SK-N-SH (cell line): Measurements from ENCODE around the gene EHD3. TPM values are rescaled to one million over a fixed set of nuclear protein-coding genes. Genes with fewer than 3 reads are reported as not detected.

Experiments
- CTCF ChIA-PET: fragments of 300-600, 350-600 bp; formaldehyde crosslinking; extraction: SDS; loops from one replicate; lab custom pipeline; 2021; lab: Yijun Ruan, JAX
- POLR2A ChIA-PET: fragments of 350-600 bp; sonication (Branson Sonifier 250); formaldehyde crosslinking; extraction: SDS; loops from one replicate; lab custom pipeline; 2020; ENCODE audit warnings: antibody characterized with exemption, inconsistent platforms; lab: Yijun Ruan, JAX
- DNase-seq: peaks from one replicate; pipeline ENCODE4 v3.0.0; 2012
- H2AFZ ChIP-seq: fragments of 200-600 bp; sonication (generic); 2 replicates; pipeline ENCODE4 v1.8.1; 2016; ENCODE audit warnings: antibody characterized with exemption, mild to moderate bottlenecking, low read depth
- H3F3A ChIP-seq: fragments of 200-600 bp; sonication (generic); replicated peaks from 2 replicates; pipeline ENCODE3; 2016; ENCODE audit warnings: antibody characterized with exemption, mild to moderate bottlenecking; ENCODE audit not compliant: insufficient read depth
- H3K27ac ChIP-seq, 2 experiments: fragments of 200-500 bp in 1 of 2; fragments of 200-600 bp in 1 of 2; sonication (Bioruptor generic) in 1 of 2; sonication (generic), shearing (Covaris generic) in 1 of 2; 2 replicates each; pipeline versions ENCODE4 v1.5.1 to v1.6.1; 2014 to 2016; ENCODE audit warnings: low read depth in 2 of 2, inconsistent platforms in 1 of 2, low read length in 1 of 2, mild to moderate bottlenecking in 1 of 2, mixed read lengths in 1 of 2
- H3K27me3 ChIP-seq: fragments of 200-600 bp; sonication (generic), shearing (Covaris generic); 2 replicates; pipeline ENCODE4 v1.6.1; 2016; ENCODE audit warnings: mixed run types; ENCODE audit not compliant: insufficient read depth
- H3K36me3 ChIP-seq, 2 experiments: fragments of 200-500 bp in 1 of 2; fragments of 200-600 bp in 1 of 2; sonication (Bioruptor generic) in 1 of 2; sonication (generic) in 1 of 2; replicated peaks in 1 of 2; 2 replicates each; pipeline versions ENCODE3 to v1.5.1; 2014 to 2016; ENCODE audit warnings: low read length in 1 of 2, mild to moderate bottlenecking in 1 of 2; ENCODE audit not compliant: insufficient read depth in 2 of 2, control insufficient read depth in 1 of 2
- H3K4me1 ChIP-seq, 2 experiments: fragments of 200-500 bp in 1 of 2; fragments of 200-600 bp in 1 of 2; sonication (Bioruptor generic) in 1 of 2; sonication (generic), shearing (Covaris generic) in 1 of 2; 2 replicates each; pipeline versions ENCODE4 v1.5.1 to v1.6.1; 2014 to 2016; ENCODE audit warnings: low read depth in 1 of 2, low read length in 1 of 2, mixed run types in 1 of 2; ENCODE audit not compliant: insufficient read depth in 2 of 2, control insufficient read depth in 1 of 2
- H3K4me2 ChIP-seq: fragments of 200-600 bp; sonication (generic), shearing (Covaris generic); 2 replicates; pipeline ENCODE4 v1.6.1; 2017; ENCODE audit warnings: mixed run types
- H3K4me3 ChIP-seq, 2 experiments: fragments of 200-500 bp in 1 of 2; fragments of 200-600 bp in 1 of 2; sonication (Bioruptor generic) in 1 of 2; sonication (generic), shearing (Covaris generic) in 1 of 2; 2 replicates each; pipeline versions ENCODE4 v1.5.1 to v1.8.1; 2014 to 2016; ENCODE audit warnings: low read depth in 2 of 2, inconsistent platforms in 1 of 2, low read length in 1 of 2, mild to moderate bottlenecking in 1 of 2, mixed read lengths in 1 of 2, moderate library complexity in 1 of 2
- H3K79me2 ChIP-seq: fragments of 200-600 bp; sonication (generic); 2 replicates; pipeline ENCODE4 v1.8.1; 2017; ENCODE audit warnings: mild to moderate bottlenecking; ENCODE audit not compliant: insufficient read depth
- H3K9ac ChIP-seq: fragments of 200-600 bp; sonication (generic); 2 replicates; pipeline ENCODE4 v1.6.1; 2017; ENCODE audit warnings: mixed run types
- H3K9me2 ChIP-seq: fragments of 200-600 bp; sonication (generic); 2 replicates; pipeline ENCODE4 v1.6.1; 2017; ENCODE audit warnings: mixed run types
- H3K9me3 ChIP-seq: fragments of 200-600 bp; sonication (generic); 2 replicates; pipeline ENCODE4 v1.6.1; 2017; ENCODE audit warnings: mixed run types, mild to moderate bottlenecking, moderate library complexity
- H4K20me1 ChIP-seq: fragments of 200-600 bp; sonication (generic); 2 replicates; pipeline ENCODE4 v1.6.1; 2017; ENCODE audit warnings: mild to moderate bottlenecking, mixed run types; ENCODE audit not compliant: insufficient read depth
- CHD2 ChIP-seq: fragments of 150-350 bp; IDR thresholded peaks from 2 replicates; pipeline ENCODE4 v1.6.1; 2018; ENCODE audit warnings: low read length; ENCODE audit not compliant: partially characterized antibody
- FOXJ3 ChIP-seq: sonication (generic); formaldehyde crosslinking; IDR thresholded peaks from 2 replicates; pipeline ENCODE4 v1.5.1; 2020; ENCODE audit warnings: mild to moderate bottlenecking, missing genetic modification reagents
- FOXM1 ChIP-seq: IDR thresholded peaks from 2 replicates; pipeline ENCODE4 v1.4.0; 2012; ENCODE audit warnings: low read depth, mild to moderate bottlenecking
- GABPA ChIP-seq: IDR thresholded peaks from 2 replicates; pipeline ENCODE4 v1.4.0; 2012; ENCODE audit warnings: low read depth, mild to moderate bottlenecking
- GATA2 ChIP-seq: sonication (generic); formaldehyde crosslinking; IDR thresholded peaks from 2 replicates; pipeline ENCODE4 v1.5.0; 2020; ENCODE audit warnings: mild to moderate bottlenecking, missing genetic modification reagents
- IRF3 ChIP-seq: fragments of 150-350 bp; IDR thresholded peaks from 2 replicates; pipeline ENCODE4 v1.6.1; 2016; ENCODE audit warnings: mild to moderate bottlenecking, low read depth, low read length
- JUND ChIP-seq: IDR thresholded peaks from 2 replicates; pipeline ENCODE4 v1.4.0; 2012
- MEF2A ChIP-seq: IDR thresholded peaks from 2 replicates; pipeline ENCODE4 v1.4.0; 2012; ENCODE audit warnings: low read depth, borderline replicate concordance
- MXI1 ChIP-seq: IDR thresholded peaks from 2 replicates; pipeline ENCODE4 v1.6.1; 2012; ENCODE audit warnings: mild to moderate bottlenecking, low read depth, low read length, improper control_type of control experiment
- NFIC ChIP-seq: IDR thresholded peaks from 2 replicates; pipeline ENCODE4 v1.4.0; 2012; ENCODE audit warnings: borderline replicate concordance
- NRF1 ChIP-seq: IDR thresholded peaks from 2 replicates; pipeline ENCODE4 v1.6.1; 2012; ENCODE audit warnings: low read depth, mild to moderate bottlenecking, low read length
- POLR2AphosphoS5 ChIP-seq: IDR thresholded peaks from 2 replicates; pipeline ENCODE4 v1.6.1; 2012; ENCODE audit warnings: low read depth, low read length
- RAD21 ChIP-seq: IDR thresholded peaks from 2 replicates; pipeline ENCODE4 v1.6.1; 2012; ENCODE audit warnings: mild to moderate bottlenecking, low read length
- RCOR1 ChIP-seq: fragments of 150-350 bp; IDR thresholded peaks from 2 replicates; pipeline ENCODE4 v1.6.1; 2017; ENCODE audit warnings: antibody characterized with exemption, low read length
- REST ChIP-seq: IDR thresholded peaks from 2 replicates; pipeline ENCODE4 v1.6.1; 2012; ENCODE audit warnings: mild to moderate bottlenecking, low read depth, low read length, moderate library complexity
- SIN3A ChIP-seq: IDR thresholded peaks from 2 replicates; pipeline ENCODE4 v1.6.1; 2012; ENCODE audit warnings: low read depth, mild to moderate bottlenecking, low read length, moderate library complexity, borderline replicate concordance
- YY1 ChIP-seq: IDR thresholded peaks from 2 replicates; pipeline ENCODE4 v1.4.0; 2012; ENCODE audit warnings: low read depth, mild to moderate bottlenecking
- ZBTB33 ChIP-seq: IDR thresholded peaks from 2 replicates; pipeline ENCODE4 v1.4.0; 2012; ENCODE audit warnings: low read depth, borderline replicate concordance
- WGBS: methylation state at CpG from one replicate; pipeline ENCODE4 v1.1.6; 2017; ENCODE audit warnings: low lambda C conversion rate; 5-methylcytosine and 5-hydroxymethylcytosine counted together
- polyA plus RNA-seq, 3 experiments: library from polyadenylated mRNA; depleted of rRNA; stranded (reverse); fragments of >200 nt; gene quantifications; 2 replicates each; pipeline ENCODE4 v1.2.3, GENCODE V29; 2012
- TF ChIP-seq, protein P1 (sequence below): IDR thresholded peaks from 2 replicates; pipeline ENCODE4 v1.4.0; 2012; ENCODE audit warnings: low read depth, borderline replicate concordance
- TF ChIP-seq, protein P2 (sequence below): IDR thresholded peaks from 2 replicates; pipeline ENCODE4 v1.4.0; 2012; ENCODE audit warnings: low read depth
- TF ChIP-seq, protein P3 (sequence below): fragments of 200-600 bp; sonication (generic); IDR thresholded peaks from 2 replicates; pipeline ENCODE4 v1.6.1; 2017; ENCODE audit warnings: antibody characterized with exemption, mild to moderate bottlenecking, moderate library complexity

Gene EHD3
- polyA plus RNA-seq, 1 of the 3 experiments (the other 2 are of a cell fraction) = 45.4 TPM

- no peak for TF ChIP-seq IRF3
- no peak for TF ChIP-seq ZBTB33
- no peak for TF ChIP-seq CHD2
- no peak for TF ChIP-seq MXI1
- TF ChIP-seq, protein P1, sequence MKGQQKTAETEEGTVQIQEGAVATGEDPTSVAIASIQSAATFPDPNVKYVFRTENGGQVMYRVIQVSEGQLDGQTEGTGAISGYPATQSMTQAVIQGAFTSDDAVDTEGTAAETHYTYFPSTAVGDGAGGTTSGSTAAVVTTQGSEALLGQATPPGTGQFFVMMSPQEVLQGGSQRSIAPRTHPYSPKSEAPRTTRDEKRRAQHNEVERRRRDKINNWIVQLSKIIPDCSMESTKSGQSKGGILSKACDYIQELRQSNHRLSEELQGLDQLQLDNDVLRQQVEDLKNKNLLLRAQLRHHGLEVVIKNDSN = no peak
- no peak for TF ChIP-seq POLR2AphosphoS5
These were observed 40.1 kb upstream of the EHD3 start (continued) for GRCh38 chr2:31193806-31194205.

DNA sequence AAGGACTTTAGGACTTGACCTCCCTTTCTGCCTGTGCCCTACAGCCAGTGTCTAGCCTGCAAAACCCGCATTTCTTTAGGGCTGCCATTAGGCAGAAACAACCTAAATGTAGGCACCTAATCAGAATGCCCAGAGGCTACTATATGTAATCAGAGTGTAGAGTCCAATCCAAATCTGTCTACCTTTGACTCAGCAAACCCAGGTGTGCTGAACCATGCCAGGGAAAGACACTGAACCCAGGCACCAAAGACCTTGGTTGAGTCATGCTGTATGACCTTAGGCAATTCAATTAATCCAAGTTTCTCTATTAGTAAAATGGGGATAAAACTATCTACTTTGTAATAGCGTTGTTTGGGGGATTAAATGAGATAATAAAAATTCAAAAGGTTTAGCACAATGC lies 37.3 kb upstream of the EHD3 start:
- Histone ChIP-seq H2AFZ (no peak overlapping the region), H3F3A (no peaks in the 10 kb centered on the region), H3K79me2 (no peaks in the 10 kb centered on the region), H3K9ac (no peak overlapping the region), H4K20me1 (no peaks in the 10 kb centered on the region), H3K27ac (no peak overlapping the region), H3K9me3 (no peaks in the 10 kb centered on the region), H3K36me3 (no peaks in the 10 kb centered on the region), H3K27me3 (peaks cover 5% of the 10 kb centered on the region; the same call in 1 of the 2 replicates), H3K9me2 (no peaks in the 10 kb centered on the region), H3K4me1 (no peaks in the 10 kb centered on the region; a peak in 1 of 4 replicates), H3K4me3 (no peak overlapping the region), H3K4me2 (no peak overlapping the region)
- POLR2A ChIA-PET = no interaction called here
- DNase-seq = no peak
- CTCF ChIA-PET = interaction anchor here (0.8 kb wide), 1 partner anchor 27 kb away, joined by 3 read pairs; no protein-coding TSS in a partner anchor
- WGBS = 64% methylated on average over 2 of the region's 2 CpGs
- TF ChIP-seq YY1 (no peak), MEF2A (no peak), MXI1 (no peak), NFIC (no peak), JUND (no peak), GABPA (no peak), ZBTB33 (no peak), FOXM1 (no peak), RCOR1 (no peak), REST (no peak), RAD21 (no peak), GATA2 (CRISPR knock-in tag) (no peak), NRF1 (no peak), FOXJ3 (CRISPR knock-in tag) (no peak), SIN3A (no peak)
- TF ChIP-seq, protein P2, sequence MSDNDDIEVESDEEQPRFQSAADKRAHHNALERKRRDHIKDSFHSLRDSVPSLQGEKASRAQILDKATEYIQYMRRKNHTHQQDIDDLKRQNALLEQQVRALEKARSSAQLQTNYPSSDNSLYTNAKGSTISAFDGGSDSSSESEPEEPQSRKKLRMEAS = no peak
- TF ChIP-seq, protein P3, sequence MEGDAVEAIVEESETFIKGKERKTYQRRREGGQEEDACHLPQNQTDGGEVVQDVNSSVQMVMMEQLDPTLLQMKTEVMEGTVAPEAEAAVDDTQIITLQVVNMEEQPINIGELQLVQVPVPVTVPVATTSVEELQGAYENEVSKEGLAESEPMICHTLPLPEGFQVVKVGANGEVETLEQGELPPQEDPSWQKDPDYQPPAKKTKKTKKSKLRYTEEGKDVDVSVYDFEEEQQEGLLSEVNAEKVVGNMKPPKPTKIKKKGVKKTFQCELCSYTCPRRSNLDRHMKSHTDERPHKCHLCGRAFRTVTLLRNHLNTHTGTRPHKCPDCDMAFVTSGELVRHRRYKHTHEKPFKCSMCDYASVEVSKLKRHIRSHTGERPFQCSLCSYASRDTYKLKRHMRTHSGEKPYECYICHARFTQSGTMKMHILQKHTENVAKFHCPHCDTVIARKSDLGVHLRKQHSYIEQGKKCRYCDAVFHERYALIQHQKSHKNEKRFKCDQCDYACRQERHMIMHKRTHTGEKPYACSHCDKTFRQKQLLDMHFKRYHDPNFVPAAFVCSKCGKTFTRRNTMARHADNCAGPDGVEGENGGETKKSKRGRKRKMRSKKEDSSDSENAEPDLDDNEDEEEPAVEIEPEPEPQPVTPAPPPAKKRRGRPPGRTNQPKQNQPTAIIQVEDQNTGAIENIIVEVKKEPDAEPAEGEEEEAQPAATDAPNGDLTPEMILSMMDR = no peak
